ENCODE measurements around the gene TSPAN18. TPM values are rescaled to one million over a fixed set of nuclear protein-coding genes. Genes with fewer than 3 reads are reported as not detected.

TSPAN18 gene
- total RNA-seq, 1 donor: 5.8 TPM

- no peak overlapping the region for H3K4me3 ChIP-seq (ENCODE audit: insufficient read depth, low read length)
- no peak overlapping the region for H3K27ac ChIP-seq (ENCODE audit: low read depth, low read length)
- peaks cover 22% of the 10 kb centered on the region for H3K4me1 ChIP-seq (ENCODE audit: insufficient read depth, low read length)
- H3K4me2 ChIP-seq (ENCODE audit: insufficient read depth, low read length): no peak overlapping the region
- no peaks in the 10 kb centered on the region for H4K20me1 ChIP-seq (ENCODE audit: insufficient read depth, low read length)
- H3K27me3 ChIP-seq (ENCODE audit: insufficient read depth, low read length): no peaks in the 10 kb centered on the region
- H3K79me2 ChIP-seq (ENCODE audit: insufficient read depth, low read length): no peaks in the 10 kb centered on the region
- TF ChIP-seq CTCF (IDR thresholded peaks at IDR 0.05; ENCODE audit: extremely low read depth, low read depth, low read length): no peak
- H3K36me3 ChIP-seq (ENCODE audit: insufficient read depth, low read length): no peaks in the 10 kb centered on the region
- H3K9me3 ChIP-seq (ENCODE audit: low read depth, low read length): peaks cover 4% of the 10 kb centered on the region
- no peak for DNase-seq (ENCODE audit: insufficient read length, low spot score, missing footprints)
- no peak overlapping the region for H2AFZ ChIP-seq (ENCODE audit: low read length)
Observed at GRCh38 chr11:44840085-44840478, 113.3 kb downstream of the TSPAN18 start.

GRCh38 chr11:44840521-44841251, 113.9 kb downstream of the TSPAN18 start:
- TF ChIP-seq CTCF (IDR thresholded peaks at IDR 0.05; ENCODE audit: extremely low read depth, low read depth, low read length): no peak
- Histone ChIP-seq H3K36me3 (ENCODE audit: insufficient read depth, low read length) (no peaks in the 10 kb centered on the region), H3K79me2 (ENCODE audit: insufficient read depth, low read length) (no peaks in the 10 kb centered on the region), H3K4me2 (ENCODE audit: insufficient read depth, low read length) (no peak overlapping the region), H3K27me3 (ENCODE audit: insufficient read depth, low read length) (no peaks in the 10 kb centered on the region), H3K4me1 (ENCODE audit: insufficient read depth, low read length) (peaks cover 22% of the 10 kb centered on the region), H3K9me3 (ENCODE audit: low read depth, low read length) (peaks cover 4% of the 10 kb centered on the region), H3K4me3 (ENCODE audit: insufficient read depth, low read length) (no peak overlapping the region), H2AFZ (ENCODE audit: low read length) (no peak overlapping the region), H3K27ac (ENCODE audit: low read depth, low read length) (no peak overlapping the region), H4K20me1 (ENCODE audit: insufficient read depth, low read length) (no peaks in the 10 kb centered on the region)
- no peak for DNase-seq (ENCODE audit: insufficient read length, low spot score, missing footprints)

GRCh38 chr11:44842220-44842619, 115.5 kb downstream of the TSPAN18 start:
- peaks cover 22% of the 10 kb centered on the region for H3K4me1 ChIP-seq (ENCODE audit: insufficient read depth, low read length)
- H4K20me1 ChIP-seq (ENCODE audit: insufficient read depth, low read length): no peaks in the 10 kb centered on the region
- H3K4me2 ChIP-seq (ENCODE audit: insufficient read depth, low read length): peak overlapping the region; percentile 49
- DNase-seq (ENCODE audit: insufficient read length, low spot score, missing footprints): peak; percentile 88
- H3K27ac ChIP-seq (ENCODE audit: low read depth, low read length): peak overlapping the region; percentile 92
- no peak for TF ChIP-seq CTCF (IDR thresholded peaks at IDR 0.05; ENCODE audit: extremely low read depth, low read depth, low read length)
- no peaks in the 10 kb centered on the region for H3K79me2 ChIP-seq (ENCODE audit: insufficient read depth, low read length)
- H2AFZ ChIP-seq (ENCODE audit: low read length): no peak overlapping the region
- H3K27me3 ChIP-seq (ENCODE audit: insufficient read depth, low read length): no peaks in the 10 kb centered on the region
- H3K36me3 ChIP-seq (ENCODE audit: insufficient read depth, low read length): no peaks in the 10 kb centered on the region
- H3K4me3 ChIP-seq (ENCODE audit: insufficient read depth, low read length): no peak overlapping the region
- peaks cover 2% of the 10 kb centered on the region for H3K9me3 ChIP-seq (ENCODE audit: low read depth, low read length)

- Histone ChIP-seq H3K4me3 (ENCODE audit: insufficient read depth, low read length) (no peak overlapping the region), H3K36me3 (ENCODE audit: insufficient read depth, low read length) (no peaks in the 10 kb centered on the region), H3K9me3 (ENCODE audit: low read depth, low read length) (peaks cover 2% of the 10 kb centered on the region), H2AFZ (ENCODE audit: low read length) (no peak overlapping the region), H3K27me3 (ENCODE audit: insufficient read depth, low read length) (no peaks in the 10 kb centered on the region), H3K79me2 (ENCODE audit: insufficient read depth, low read length) (no peaks in the 10 kb centered on the region), H3K27ac (ENCODE audit: low read depth, low read length) (no peak overlapping the region), H3K4me2 (ENCODE audit: insufficient read depth, low read length) (no peak overlapping the region), H3K4me1 (ENCODE audit: insufficient read depth, low read length) (peaks cover 11% of the 10 kb centered on the region), H4K20me1 (ENCODE audit: insufficient read depth, low read length) (no peaks in the 10 kb centered on the region)
- DNase-seq (ENCODE audit: insufficient read length, low spot score, missing footprints): no peak
- TF ChIP-seq CTCF (IDR thresholded peaks at IDR 0.05; ENCODE audit: extremely low read depth, low read depth, low read length): no peak
Observed at GRCh38 chr11:44846852-44847251, 120.1 kb downstream of the TSPAN18 start.
